ENCODE measurements around the gene HIGD1B. TPM values are rescaled to one million over a fixed set of nuclear protein-coding genes. Genes with fewer than 3 reads are reported as not detected.

The HIGD1B gene
- polyA plus RNA-seq, 1 experiment, result not detected

DNA sequence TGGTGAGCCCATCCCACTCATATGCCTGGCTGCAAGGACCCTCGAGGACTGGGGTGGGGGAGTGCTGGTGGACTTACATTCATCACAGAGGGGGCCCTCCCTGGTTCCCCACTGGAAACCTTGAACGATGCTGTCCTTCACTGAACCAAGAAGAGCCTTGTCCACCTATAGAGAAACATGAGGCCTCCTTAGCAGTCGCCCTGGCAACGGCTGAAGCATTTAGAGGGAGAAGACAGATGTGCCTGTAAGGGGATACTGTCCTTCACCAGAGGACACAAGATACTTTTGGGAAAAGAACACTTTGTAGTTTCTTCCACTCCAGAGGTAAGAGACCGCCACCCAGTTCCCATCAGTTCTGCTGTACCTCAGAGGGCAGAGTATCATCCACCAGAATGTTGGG, 6.5 kb downstream of the HIGD1B start:
- no peak overlapping the region for H3K4me3 ChIP-seq (ENCODE audit: low read depth, low read length)
- peaks cover 4% of the 10 kb centered on the region; the same call in 1 of the 2 replicates for H3K9me3 ChIP-seq (ENCODE audit: control insufficient read depth, insufficient read depth, low read length)
- POLR2A ChIA-PET, result interaction anchor here (0.6 kb wide), 1 partner anchor 105 kb away, joined by 3 read pairs; no protein-coding TSS in a partner anchor
- DNase-seq (ENCODE audit: low read depth, low spot score), result no peak
- no peaks in the 10 kb centered on the region for H3K27me3 ChIP-seq (ENCODE audit: control insufficient read depth, insufficient read depth, low read length)
- no peak overlapping the region for H3K27ac ChIP-seq (ENCODE audit: low read depth, low read length)
- TF ChIP-seq, protein P1, sequence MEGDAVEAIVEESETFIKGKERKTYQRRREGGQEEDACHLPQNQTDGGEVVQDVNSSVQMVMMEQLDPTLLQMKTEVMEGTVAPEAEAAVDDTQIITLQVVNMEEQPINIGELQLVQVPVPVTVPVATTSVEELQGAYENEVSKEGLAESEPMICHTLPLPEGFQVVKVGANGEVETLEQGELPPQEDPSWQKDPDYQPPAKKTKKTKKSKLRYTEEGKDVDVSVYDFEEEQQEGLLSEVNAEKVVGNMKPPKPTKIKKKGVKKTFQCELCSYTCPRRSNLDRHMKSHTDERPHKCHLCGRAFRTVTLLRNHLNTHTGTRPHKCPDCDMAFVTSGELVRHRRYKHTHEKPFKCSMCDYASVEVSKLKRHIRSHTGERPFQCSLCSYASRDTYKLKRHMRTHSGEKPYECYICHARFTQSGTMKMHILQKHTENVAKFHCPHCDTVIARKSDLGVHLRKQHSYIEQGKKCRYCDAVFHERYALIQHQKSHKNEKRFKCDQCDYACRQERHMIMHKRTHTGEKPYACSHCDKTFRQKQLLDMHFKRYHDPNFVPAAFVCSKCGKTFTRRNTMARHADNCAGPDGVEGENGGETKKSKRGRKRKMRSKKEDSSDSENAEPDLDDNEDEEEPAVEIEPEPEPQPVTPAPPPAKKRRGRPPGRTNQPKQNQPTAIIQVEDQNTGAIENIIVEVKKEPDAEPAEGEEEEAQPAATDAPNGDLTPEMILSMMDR (IDR thresholded peaks at IDR 0.05; ENCODE audit: low read depth, low read length), result no peak
- CTCF ChIA-PET, result interaction anchor here (1.8 kb wide), 1 partner anchor 11 kb away, joined by 4 read pairs; no protein-coding TSS in a partner anchor

DNA sequence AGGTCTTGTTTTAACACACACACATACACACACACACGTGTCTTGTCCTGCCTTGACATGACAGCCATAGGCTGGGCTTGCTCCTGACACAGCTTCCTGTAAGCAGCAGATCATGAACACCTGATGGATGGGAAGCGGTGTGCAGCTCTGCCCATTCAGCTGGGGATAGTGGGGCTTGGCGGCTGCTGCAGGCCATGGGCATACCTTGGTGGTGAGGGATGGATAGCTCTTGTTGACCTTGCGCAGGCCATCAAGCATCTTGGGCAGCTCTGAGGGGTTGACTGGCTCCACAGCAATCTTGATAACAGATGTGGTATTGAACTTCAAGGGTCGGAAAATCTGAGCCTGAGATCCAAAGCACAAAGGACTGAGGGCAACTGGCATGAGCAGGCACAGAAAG, 12.0 kb downstream of the HIGD1B start:
- Histone ChIP-seq H3K27me3 (ENCODE audit: control insufficient read depth, insufficient read depth, low read length) (no peaks in the 10 kb centered on the region), H3K9me3 (ENCODE audit: control insufficient read depth, insufficient read depth, low read length) (no peaks in the 10 kb centered on the region), H3K27ac (ENCODE audit: low read depth, low read length) (no peak overlapping the region), H3K4me3 (ENCODE audit: low read depth, low read length) (no peak overlapping the region)
- TF ChIP-seq, protein P1 (IDR thresholded peaks at IDR 0.05; ENCODE audit: low read depth, low read length), result no peak
- ChIA-PET CTCF (interaction anchor here (0.6 to 10.1 kb wide), 3 partner anchors 9 to 80 kb away, joined by 3 to 121 read pairs (median 3); no protein-coding TSS in a partner anchor), POLR2A (no interaction called here)
- DNase-seq (ENCODE audit: low read depth, low spot score), result no peak

DNA sequence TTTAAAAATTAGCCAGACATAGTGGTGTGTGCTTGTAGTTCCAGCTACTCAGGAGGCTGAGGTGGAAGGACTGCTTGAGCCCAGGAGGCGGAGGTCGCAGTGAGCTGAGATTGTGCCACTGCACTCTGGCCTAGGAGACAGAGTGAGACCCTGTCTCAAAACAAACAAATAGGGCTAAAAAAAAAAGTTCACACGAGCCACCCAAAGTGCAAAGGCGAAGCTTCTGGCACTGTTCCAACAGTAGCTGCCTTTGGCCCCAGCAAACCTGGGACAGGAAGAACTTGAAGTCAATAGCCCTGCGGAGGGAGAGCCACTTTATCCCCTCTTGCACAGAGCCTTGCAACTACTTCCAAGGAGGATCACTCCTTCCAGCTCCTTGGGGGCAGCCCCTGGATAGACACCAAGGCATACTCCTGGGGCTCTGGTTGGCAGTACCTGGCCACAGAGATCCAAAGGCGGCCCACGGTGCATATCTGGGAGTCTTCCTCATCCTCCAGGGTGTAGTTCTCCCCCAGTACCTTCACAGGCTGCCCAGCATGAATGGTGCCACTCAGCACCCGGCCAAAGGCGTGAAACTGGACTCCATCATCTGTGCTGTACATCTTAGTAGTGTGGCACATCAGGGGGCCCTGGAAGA, 14.7 kb downstream of the HIGD1B start:
- CTCF ChIA-PET, result interaction anchor here (1.2 to 10.1 kb wide), 4 partner anchors 17 to 88 kb away, joined by 4 to 136 read pairs (median 64); no protein-coding TSS in a partner anchor
- POLR2A ChIA-PET, result interaction anchor here (0.6 kb wide), 1 partner anchor 23 kb away, joined by 5 read pairs; no protein-coding TSS in a partner anchor

DNA sequence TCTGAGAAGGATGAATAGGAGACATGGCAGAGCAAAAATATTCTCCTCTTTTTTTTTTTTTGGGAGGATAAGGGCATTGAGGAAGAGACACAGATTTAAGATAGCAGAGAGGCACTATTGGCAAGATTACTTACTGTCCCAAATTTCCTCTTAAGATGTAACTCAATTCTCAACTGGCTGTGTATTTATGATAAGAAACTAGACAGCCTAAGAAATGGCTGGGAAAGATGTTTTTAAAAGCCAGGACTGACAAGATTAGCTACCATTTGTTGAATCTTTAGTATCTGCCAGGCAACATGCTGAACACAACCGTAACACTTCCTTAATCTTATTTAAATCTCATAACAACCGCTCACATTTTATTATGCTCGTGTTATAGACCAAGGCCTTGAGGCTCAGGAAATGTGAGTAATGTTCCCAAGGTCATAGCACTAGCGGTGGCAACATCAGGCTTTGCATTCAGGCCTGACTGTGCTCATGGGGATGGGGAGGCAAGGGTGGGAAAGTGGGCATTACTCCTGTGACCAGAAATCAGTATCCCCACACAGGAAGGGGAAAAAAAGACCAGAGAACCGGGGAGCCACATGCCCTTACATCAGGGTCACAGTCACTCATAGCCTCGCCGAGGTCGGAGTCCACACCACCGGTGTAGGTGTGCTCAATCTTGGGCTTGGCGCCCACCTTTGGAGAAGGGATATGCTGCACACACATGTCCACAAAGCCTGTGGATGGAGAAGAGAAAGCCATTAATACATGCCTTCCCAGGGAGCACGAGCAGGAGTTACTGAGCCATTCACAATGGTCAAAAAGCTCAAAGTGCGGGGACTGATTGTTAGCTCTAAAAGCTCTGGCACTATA, 15.6 kb downstream of the HIGD1B start:
- Histone ChIP-seq H3K27me3 (ENCODE audit: control insufficient read depth, insufficient read depth, low read length) (no peaks in the 10 kb centered on the region), H3K9me3 (ENCODE audit: control insufficient read depth, insufficient read depth, low read length) (no peaks in the 10 kb centered on the region), H3K27ac (ENCODE audit: low read depth, low read length) (no peak overlapping the region), H3K4me3 (ENCODE audit: low read depth, low read length) (no peak overlapping the region)
- CTCF ChIA-PET, result interaction anchor here (1.4 to 10.1 kb wide), 9 partner anchors 15 to 91 kb away, joined by 3 to 136 read pairs (median 7); no protein-coding TSS in a partner anchor
- TF ChIP-seq, protein P1 (IDR thresholded peaks at IDR 0.05; ENCODE audit: low read depth, low read length), result no peak
- POLR2A ChIA-PET, result interaction anchor here (0.6 to 0.7 kb wide), 2 partner anchors 24 to 25 kb away, joined by 5 read pairs; no protein-coding TSS in a partner anchor
- DNase-seq (ENCODE audit: low read depth, low spot score), result no peak

More for the DNA sequence above, 14.7 kb downstream of the HIGD1B start:
- Histone ChIP-seq H3K4me3 (ENCODE audit: low read depth, low read length) (no peak overlapping the region), H3K27ac (ENCODE audit: low read depth, low read length) (peak overlapping the region; percentile 11), H3K27me3 (ENCODE audit: control insufficient read depth, insufficient read depth, low read length) (no peaks in the 10 kb centered on the region), H3K9me3 (ENCODE audit: control insufficient read depth, insufficient read depth, low read length) (no peaks in the 10 kb centered on the region)
- no peak for DNase-seq (ENCODE audit: low read depth, low spot score)
- TF ChIP-seq, protein P1 (IDR thresholded peaks at IDR 0.05; ENCODE audit: low read depth, low read length), result no peak

Measured in AG04450 (cell line).